Posterior cingulate gyrus (tissue), 11 donors: Measurements from ENCODE around the gene FCHSD1.
A peak's percentile ranks its signal among the peaks of the same experiment; 100 is the strongest.

Experiments used
- DNase-seq, 10 donors: peaks; one replicate each; pipeline versions ENCODE4 v3.0.0 to v3.0.0-alpha.2; 2020 to 2021; ENCODE audit warnings: mixed read lengths in 3 of 10
- intact Hi-C: fragments of 100-400 bp; cut with DNase I; formaldehyde crosslinking; loops from one replicate; pipeline ENCODE4 v1.15.1; 2023

The FCHSD1 gene

GRCh38 chr5:141647851-141648250 is 3.4 kb downstream of the FCHSD1 start:
- DNase-seq: peak in 1 of 10 donors; percentile 42
- intact Hi-C loops: no loop called here

GRCh38 chr5:141647242-141647641 is 4.0 kb downstream of the FCHSD1 start:
- peak in 1 of 10 donors; percentile 63 for DNase-seq

GRCh38 chr5:141646026-141646425 is 5.2 kb downstream of the FCHSD1 start:
- intact Hi-C loops: no loop called here
- peak in 1 of 10 donors; percentile 24 for DNase-seq

More at GRCh38 chr5:141647242-141647641, 4.0 kb downstream of the FCHSD1 start:
- intact Hi-C loops: no loop called here

- DNase-seq: no peak
- intact Hi-C loops: no loop called here
Measured at GRCh38 chr5:141641634-141642267, 9.5 kb downstream of the FCHSD1 start.

- DNase-seq: no peak
- intact Hi-C loops: no loop called here
Measured at GRCh38 chr5:141640698-141641097, 10.5 kb downstream of the FCHSD1 start.

GRCh38 chr5:141640051-141640415 is 11.2 kb downstream of the FCHSD1 start:
- DNase-seq: no peak
- intact Hi-C loops: no loop called here

- DNase-seq: no peak
- intact Hi-C loops: no loop called here
Measured at GRCh38 chr5:141639357-141640050, 11.7 kb downstream of the FCHSD1 start.

GRCh38 chr5:141638771-141639170 is 12.4 kb downstream of the FCHSD1 start:
- no peak for DNase-seq
- intact Hi-C loops: no loop called here

- intact Hi-C loops: loop anchor here (2.0 kb wide), 1 partner anchor 19 kb away; the partner anchor contains the start of gene DIAPH1
- peak in 5 of 10 donors; percentile 12 to 78 (median 24) for DNase-seq
Measured at GRCh38 chr5:141637767-141638419, 13.3 kb downstream of the FCHSD1 start.

GRCh38 chr5:141637123-141637766 is 14.0 kb downstream of the FCHSD1 start:
- intact Hi-C loops: loop anchor here (2.0 kb wide), 1 partner anchor 18 kb away; the partner anchor contains the start of gene DIAPH1
- DNase-seq: peak in 6 of 10 donors; percentile 23 to 90 (median 46)

GRCh38 chr5:141636413-141637122 is 14.7 kb downstream of the FCHSD1 start, which contains the start of the genes HDAC3 and RELL2:
Gene HDAC3, minus strand, starts transcription at chr5:141636849. Its CDS starts 59 bp downstream, at chr5:141636790.
Gene RELL2, plus strand, starts transcription at chr5:141636997. Its CDS starts 1,229 bp downstream, at chr5:141638226.
- intact Hi-C loops: loop anchor here (2.0 kb wide), 1 partner anchor 18 kb away; the partner anchor contains the start of gene DIAPH1

GRCh38 chr5:141636106-141636412 is 15.2 kb downstream of the FCHSD1 start:
- DNase-seq: no peak
- intact Hi-C loops: loop anchor here (2.0 kb wide), 1 partner anchor 17 kb away; the partner anchor contains the start of gene DIAPH1

More at GRCh38 chr5:141636413-141637122, 14.7 kb downstream of the FCHSD1 start, which contains the start of the genes HDAC3 and RELL2:
- DNase-seq: peak; percentile 91 to 99 (median 96)

GRCh38 chr5:141635646-141636045 is 15.6 kb downstream of the FCHSD1 start:
- DNase-seq: no peak
- intact Hi-C loops: loop anchor here (2.0 kb wide), 1 partner anchor 17 kb away; the partner anchor contains the start of gene DIAPH1

GRCh38 chr5:141634720-141635119 is 16.5 kb downstream of the FCHSD1 start:
- intact Hi-C loops: no loop called here

GRCh38 chr5:141633871-141634561 is 17.2 kb downstream of the FCHSD1 start:
- intact Hi-C loops: no loop called here
- DNase-seq: no peak

More at GRCh38 chr5:141634720-141635119, 16.5 kb downstream of the FCHSD1 start:
- DNase-seq: no peak

- intact Hi-C loops: no loop called here
- no peak for DNase-seq
Measured at GRCh38 chr5:141632650-141633049, 18.6 kb downstream of the FCHSD1 start.

GRCh38 chr5:141630570-141631140 is 20.6 kb downstream of the FCHSD1 start:
- DNase-seq: peak in 1 of 10 donors; percentile 33
- intact Hi-C loops: no loop called here

- intact Hi-C loops: no loop called here
- no peak for DNase-seq
Measured at GRCh38 chr5:141628175-141628788, 22.9 kb downstream of the FCHSD1 start.
